Immature natural killer cell (primary cell): Measurements from ENCODE around the gene NOP16. TPM values are rescaled to one million over a fixed set of nuclear protein-coding genes. Genes with fewer than 3 reads are reported as not detected.
"Not testable (repeated sequence)": the region's sequence is repeated elsewhere in the genome, so short reads cannot be mapped to it uniquely, and the experiment has no call there.

Source experiments
- DNase-seq, 3 donors: peaks; one replicate each; pipeline ENCODE4 v3.0.0; 2022; ENCODE audit warnings: mixed read lengths in 1 of 3
- H3K27ac Mint-ChIP-seq, 6 donors: one replicate each; pipeline ENCODE4 v1.8.0; 2020; ENCODE audit warnings: mixed read lengths in 6 of 6, mild to moderate bottlenecking in 5 of 6, inconsistent platforms in 4 of 6, moderate library complexity in 3 of 6
- H3K27me3 Mint-ChIP-seq, 3 donors: one replicate each; pipeline ENCODE4 v1.8.0; 2020 to 2021; ENCODE audit warnings: low read depth in 3 of 3, mild to moderate bottlenecking in 3 of 3, mixed read lengths in 3 of 3, moderate library complexity in 3 of 3, inconsistent platforms in 1 of 3
- H3K36me3 Mint-ChIP-seq, 3 donors: one replicate each; pipeline ENCODE4 v1.8.0; 2020; ENCODE audit warnings: mixed read lengths in 3 of 3, inconsistent platforms in 2 of 3, mild to moderate bottlenecking in 2 of 3
- H3K4me1 Mint-ChIP-seq, 2 donors: one replicate each; pipeline ENCODE4 v1.8.0; 2020; ENCODE audit warnings: inconsistent platforms in 2 of 2, mild to moderate bottlenecking in 2 of 2, mixed read lengths in 2 of 2, moderate library complexity in 1 of 2
- H3K4me3 Mint-ChIP-seq, 5 donors: one replicate each; pipeline ENCODE4 v1.8.0; 2020; ENCODE audit warnings: mild to moderate bottlenecking in 5 of 5, mixed read lengths in 5 of 5, inconsistent platforms in 3 of 5, moderate library complexity in 3 of 5
- H3K9me3 Mint-ChIP-seq, 6 donors: one replicate each; pipeline ENCODE4 v1.8.0; 2020; ENCODE audit warnings: mild to moderate bottlenecking in 6 of 6, mixed read lengths in 6 of 6, inconsistent platforms in 4 of 6, moderate library complexity in 3 of 6
- polyA plus RNA-seq, 3 donors: library from polyadenylated mRNA; unstranded; fragments of 300-500 nt; fragmentation: Illumina TruSeq; gene quantifications; one replicate each; pipeline ENCODE4 v1.2.3, GENCODE V29; 2021

NOP16 gene
- polyA plus RNA-seq, 3 donors from 2014 or later: 5.7 to 34.7 (median 16.6) TPM

DNA sequence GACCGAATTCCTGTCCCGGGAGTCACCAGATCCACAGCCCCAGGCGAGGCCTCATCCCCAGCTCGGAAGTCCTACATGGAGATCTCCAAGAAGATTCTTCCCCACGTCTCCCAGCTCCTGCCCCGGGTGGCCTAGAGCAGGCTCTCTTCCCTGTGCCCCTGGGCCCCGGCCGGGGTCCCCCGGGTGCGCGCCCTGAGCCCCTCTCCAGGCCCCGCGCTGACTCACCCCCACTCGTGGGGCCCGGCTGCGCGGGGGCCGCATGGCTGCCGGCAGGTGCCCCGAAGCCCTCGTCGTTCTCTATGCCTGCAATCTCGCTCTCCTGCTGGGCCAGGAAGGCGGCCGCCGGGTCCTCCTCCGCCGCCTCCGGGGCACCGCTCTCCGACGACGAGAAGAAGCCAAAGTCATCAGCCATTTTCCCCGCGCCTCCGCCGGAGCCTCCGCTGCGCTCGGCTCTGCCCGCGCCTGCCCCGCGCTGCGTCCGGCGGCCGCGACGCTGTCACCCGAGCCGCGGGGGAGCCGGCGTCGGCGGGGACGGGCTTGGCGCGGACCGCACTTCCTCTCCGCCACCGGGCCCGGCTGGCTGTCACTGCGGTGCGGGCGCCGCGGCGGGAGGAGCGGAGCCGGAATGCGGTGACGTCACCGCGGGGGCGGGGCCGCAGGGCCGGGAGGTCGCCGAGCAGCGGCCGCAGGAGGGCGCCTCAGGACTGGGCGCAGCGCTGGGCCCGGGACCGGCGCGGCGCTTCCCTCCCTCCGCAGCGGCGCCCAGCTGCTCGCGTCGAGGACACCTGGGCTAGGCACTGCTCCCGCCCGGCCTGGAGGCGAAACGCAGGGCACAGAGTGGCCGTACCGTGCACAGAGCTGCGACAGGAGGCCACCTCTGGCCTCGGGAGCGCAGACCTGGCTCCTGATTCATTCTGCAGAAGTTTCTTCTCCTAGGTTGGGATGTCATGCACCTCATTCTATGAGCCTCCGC is 27.8 kb upstream of the NOP16 start, which contains the start of gene CLTB:
TSS of gene CLTB (minus strand) at position 588 of the 973 bp plus-strand sequence. CDS start at position 412, 176 bp downstream.
- Mint-ChIP-seq H3K36me3 (peaks cover 0 to 3% (median 0%) of the 10 kb centered on the region in 3 donors), H3K27ac (peak within 1 kb of the TSS; percentile 84 to 95 (median 91)), H3K4me3 (peak within 1 kb of the TSS; percentile 81 to 92 (median 85)), H3K9me3 (no peaks in the 10 kb centered on the region), H3K27me3 (peaks cover 3 to 22% (median 9%) of the 10 kb centered on the region in 3 donors), H3K4me1 (peaks cover 32 to 46% of the 10 kb centered on the region in 2 donors)
- peak; percentile 83 to 88 (median 87) for DNase-seq

DNA sequence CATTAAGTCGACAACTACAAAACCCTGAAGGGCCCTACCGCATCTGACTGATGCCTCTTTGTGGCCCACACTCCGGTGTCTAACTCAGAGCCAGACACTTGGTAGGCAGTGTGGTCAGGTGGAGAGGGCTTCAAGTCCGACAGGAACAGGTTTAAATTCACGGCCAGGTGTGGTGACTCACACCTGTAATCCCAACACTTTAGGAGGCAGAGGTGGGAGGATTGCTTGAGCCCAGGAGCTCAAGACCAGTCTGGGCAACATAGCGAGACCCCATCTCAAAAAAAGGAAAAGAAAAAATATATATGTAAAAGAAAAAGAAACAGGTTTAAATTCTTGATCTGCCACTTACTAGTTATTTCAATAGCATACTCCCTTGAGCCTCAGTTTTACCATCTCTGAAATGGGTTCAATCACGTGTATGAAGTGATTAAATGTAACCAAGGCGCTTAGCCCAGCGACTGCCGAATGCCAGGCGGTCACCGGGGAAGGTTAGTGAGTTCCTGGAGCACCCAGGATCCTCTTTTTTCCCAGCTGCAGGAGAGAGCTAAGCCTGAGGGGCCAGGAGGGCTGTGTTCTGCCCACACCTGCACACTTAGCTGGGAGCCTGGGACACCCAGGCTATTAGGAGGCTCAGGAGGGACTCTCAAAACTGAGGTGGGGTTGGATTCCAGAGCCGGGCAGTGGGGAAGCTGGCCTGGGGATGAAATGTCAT is 27.0 kb upstream of the NOP16 start:
- DNase-seq: peak in 1 of 3 donors; percentile 11
- Mint-ChIP-seq H3K4me3 (peak overlapping the region; percentile 81 to 92 (median 85)), H3K27ac (peak overlapping the region; percentile 84 to 95 (median 91)), H3K27me3 (peaks cover 5 to 22% (median 8%) of the 10 kb centered on the region in 3 donors), H3K36me3 (peaks cover 0 to 7% (median 0%) of the 10 kb centered on the region in 3 donors), H3K9me3 (no peaks in the 10 kb centered on the region), H3K4me1 (peaks cover 32 to 53% of the 10 kb centered on the region in 2 donors)

DNA sequence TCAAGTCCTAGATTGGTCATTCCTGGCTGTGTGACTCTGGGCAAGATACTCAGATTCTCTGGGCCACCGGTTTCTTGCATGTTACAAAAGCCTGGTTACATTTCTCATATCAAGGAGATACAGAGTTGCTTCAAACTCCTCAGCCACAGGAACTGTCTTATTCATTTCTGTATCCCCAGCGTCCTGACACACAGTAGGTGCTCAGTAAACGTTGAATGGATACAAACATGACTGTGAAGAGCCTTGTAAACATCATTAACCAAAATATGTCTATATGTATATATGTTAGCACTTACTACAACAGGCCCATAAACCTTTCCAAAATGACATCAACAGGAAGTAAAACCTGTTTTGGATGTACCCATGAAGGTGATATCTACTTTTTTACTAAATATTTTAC is 26.3 kb upstream of the NOP16 start:
- Mint-ChIP-seq H3K27ac (peak overlapping the region; percentile 84 to 95 (median 91)), H3K27me3 (peaks cover 5 to 17% (median 6%) of the 10 kb centered on the region in 3 donors), H3K36me3 (peaks cover 0 to 12% (median 5%) of the 10 kb centered on the region in 3 donors), H3K4me3 (peak overlapping the region; percentile 81 to 92 (median 85)), H3K4me1 (peaks cover 32 to 53% of the 10 kb centered on the region in 2 donors), H3K9me3 (no peaks in the 10 kb centered on the region)
- DNase-seq: no peak

DNA sequence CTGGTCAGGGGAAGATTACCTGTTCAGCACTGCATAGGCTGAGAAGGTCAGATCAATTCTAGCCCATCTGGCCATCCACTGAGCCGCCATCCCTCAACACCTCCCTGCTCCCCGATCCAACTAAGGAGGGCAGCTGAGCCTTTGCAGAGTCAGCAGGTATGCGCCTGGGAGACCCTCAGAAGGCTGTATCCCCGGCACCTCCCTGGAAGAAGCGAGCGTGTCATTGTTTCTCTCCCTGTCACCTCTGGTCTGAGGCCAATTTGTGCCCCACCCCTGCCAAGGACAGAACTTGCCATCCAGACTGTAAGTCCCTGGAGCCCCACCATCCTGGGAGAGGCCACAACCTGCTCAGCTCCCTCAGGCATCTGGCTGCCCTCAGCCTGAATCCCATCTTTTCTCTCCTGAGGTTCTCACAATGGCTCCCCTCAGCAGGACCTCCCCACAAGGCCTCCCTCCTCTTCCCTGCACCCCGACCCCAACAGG is 25.4 kb upstream of the NOP16 start:
- Mint-ChIP-seq H3K4me3 (no peak overlapping the region), H3K27ac (peak overlapping the region in 4 of 6 donors; percentile 36 to 92 (median 70)), H3K9me3 (no peaks in the 10 kb centered on the region), H3K36me3 (peaks cover 0 to 13% (median 6%) of the 10 kb centered on the region in 3 donors), H3K4me1 (peaks cover 32 to 53% of the 10 kb centered on the region in 2 donors), H3K27me3 (peaks cover 5 to 17% (median 6%) of the 10 kb centered on the region in 3 donors)
- DNase-seq: no peak

DNA sequence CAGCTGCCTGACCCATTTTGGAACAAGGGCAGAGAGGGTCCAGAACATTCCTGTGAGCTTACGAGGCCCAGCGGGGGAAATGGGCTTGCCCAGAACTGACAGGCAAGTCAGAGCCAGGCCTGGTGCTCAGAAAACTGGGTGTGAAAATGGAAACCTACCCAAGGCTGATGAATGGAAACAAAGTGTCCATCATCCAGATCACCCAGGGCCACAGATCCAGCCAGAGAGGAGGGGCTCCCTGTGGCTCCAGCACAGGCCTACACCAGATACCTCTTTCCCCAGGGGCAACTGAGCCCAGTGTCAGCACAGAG is 24.8 kb upstream of the NOP16 start:
- peak overlapping the region in 2 of 6 donors; percentile 48 to 62 for H3K27ac Mint-ChIP-seq
- H3K27me3 Mint-ChIP-seq: peaks cover 5 to 17% (median 6%) of the 10 kb centered on the region in 3 donors
- no peak for DNase-seq
- H3K4me1 Mint-ChIP-seq: peaks cover 32 to 53% of the 10 kb centered on the region in 2 donors
- no peak overlapping the region for H3K4me3 Mint-ChIP-seq
- no peaks in the 10 kb centered on the region for H3K9me3 Mint-ChIP-seq
- H3K36me3 Mint-ChIP-seq: peaks cover 0 to 13% (median 6%) of the 10 kb centered on the region in 3 donors

DNA sequence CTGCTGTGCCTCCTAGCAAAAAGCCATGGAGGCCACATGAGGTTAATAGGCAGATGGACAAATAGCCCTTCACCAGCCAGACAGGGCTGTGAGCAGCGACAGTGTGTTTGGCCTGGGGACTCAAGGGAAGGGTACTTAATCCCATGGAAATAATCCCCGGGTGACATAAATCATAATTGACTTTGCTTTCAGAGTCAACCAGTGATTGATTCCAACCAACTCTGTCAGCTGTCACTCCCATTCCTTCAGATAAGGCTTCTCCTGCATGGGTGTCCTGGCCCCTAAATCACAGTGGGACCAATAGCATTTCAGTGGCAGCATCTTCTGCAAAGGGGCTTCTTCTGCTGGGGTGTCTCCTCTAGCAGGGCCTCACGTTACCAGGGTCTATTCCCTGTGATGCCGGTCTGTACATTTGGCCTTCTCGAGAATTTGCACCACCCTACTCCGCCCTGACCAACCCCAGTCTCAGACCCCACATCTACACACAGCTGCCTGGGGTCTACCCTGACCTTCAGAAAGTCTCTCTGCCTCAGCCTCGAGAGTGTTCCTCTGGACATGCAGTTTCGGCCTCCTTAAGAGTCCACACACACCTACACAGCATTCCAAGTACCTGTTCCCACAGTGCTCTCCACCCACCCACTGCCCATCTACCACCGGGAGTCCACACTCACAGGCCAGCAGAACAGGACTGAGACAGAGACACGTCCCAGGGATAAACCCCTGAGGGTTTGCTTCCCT is 24.3 kb upstream of the NOP16 start:
- Mint-ChIP-seq H3K27me3 (peaks cover 5 to 17% (median 6%) of the 10 kb centered on the region in 3 donors), H3K4me1 (peaks cover 32 to 53% of the 10 kb centered on the region in 2 donors), H3K27ac (peak overlapping the region in 3 of 6 donors; percentile 40 to 62 (median 48)), H3K36me3 (peaks cover 0 to 14% (median 6%) of the 10 kb centered on the region in 3 donors), H3K9me3 (no peaks in the 10 kb centered on the region), H3K4me3 (no peak overlapping the region)
- DNase-seq: no peak

DNA sequence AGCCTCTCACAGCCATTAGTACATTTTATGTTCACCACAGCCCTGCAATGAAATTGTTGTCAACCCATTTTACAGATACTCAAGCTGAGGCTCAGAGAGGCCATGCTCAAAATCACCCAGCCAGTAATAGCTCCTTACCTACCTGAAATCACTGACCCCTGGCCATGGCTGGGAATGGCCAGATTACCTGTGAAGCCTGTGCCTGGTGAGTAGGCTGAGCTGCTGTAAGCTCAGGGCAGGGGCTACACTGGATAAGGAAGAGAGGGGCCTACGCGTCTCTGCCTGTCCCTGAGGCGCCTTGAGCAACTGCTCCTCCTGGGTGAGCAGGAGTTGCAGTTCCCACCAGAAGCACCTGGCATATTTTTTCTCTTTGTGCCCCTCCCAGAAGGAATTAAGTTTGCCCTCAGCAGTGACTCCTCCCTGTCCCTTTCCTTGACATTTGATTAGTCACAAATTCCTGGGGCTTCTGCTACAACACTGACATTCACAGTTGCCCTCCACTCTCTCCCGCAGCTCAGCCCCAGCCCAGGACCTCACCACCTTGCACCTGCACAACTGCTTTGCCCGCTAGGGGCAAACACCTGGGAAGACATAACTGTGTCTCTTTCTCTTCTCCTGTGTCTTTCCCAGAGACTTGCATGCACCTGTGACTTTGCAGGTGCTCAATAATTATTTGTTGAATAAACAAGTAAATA is 22.2 kb upstream of the NOP16 start:
- H3K4me1 Mint-ChIP-seq: peaks cover 24 to 43% of the 10 kb centered on the region in 2 donors
- H3K27me3 Mint-ChIP-seq: peaks cover 3 to 8% (median 4%) of the 10 kb centered on the region in 3 donors
- peaks cover 4 to 20% (median 9%) of the 10 kb centered on the region in 3 donors for H3K36me3 Mint-ChIP-seq
- DNase-seq: no peak
- H3K9me3 Mint-ChIP-seq: no peaks in the 10 kb centered on the region
- H3K27ac Mint-ChIP-seq: peak overlapping the region in 2 of 6 donors; percentile 23 to 73
- no peak overlapping the region for H3K4me3 Mint-ChIP-seq

DNA sequence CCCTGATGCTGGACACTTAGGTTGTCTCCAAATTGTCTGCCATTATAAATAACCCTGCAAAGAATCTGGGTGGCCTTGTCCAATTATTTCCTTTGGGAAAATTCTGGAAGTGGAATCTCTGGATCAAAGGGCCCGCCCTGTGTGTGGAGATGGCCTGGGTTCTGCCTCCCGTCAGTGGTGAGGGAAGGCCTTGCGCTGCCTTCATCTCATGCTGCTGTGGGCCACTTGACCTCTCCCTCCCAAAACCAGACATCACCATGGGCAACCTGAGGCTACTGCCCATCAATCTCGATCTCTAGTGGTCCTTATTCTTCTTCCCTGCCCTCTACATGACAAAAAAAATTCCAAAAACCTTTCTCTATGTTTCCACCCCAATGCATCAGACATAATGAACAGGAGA is 21.4 kb upstream of the NOP16 start:
- H3K27ac Mint-ChIP-seq: peak overlapping the region in 1 of 6 donors; percentile 33
- H3K9me3 Mint-ChIP-seq: no peaks in the 10 kb centered on the region
- H3K4me3 Mint-ChIP-seq: no peak overlapping the region
- H3K27me3 Mint-ChIP-seq: peaks cover 0 to 2% (median 2%) of the 10 kb centered on the region in 3 donors
- DNase-seq: no peak
- H3K36me3 Mint-ChIP-seq: peaks cover 4 to 20% (median 9%) of the 10 kb centered on the region in 3 donors
- H3K4me1 Mint-ChIP-seq: peaks cover 15 to 35% of the 10 kb centered on the region in 2 donors

DNA sequence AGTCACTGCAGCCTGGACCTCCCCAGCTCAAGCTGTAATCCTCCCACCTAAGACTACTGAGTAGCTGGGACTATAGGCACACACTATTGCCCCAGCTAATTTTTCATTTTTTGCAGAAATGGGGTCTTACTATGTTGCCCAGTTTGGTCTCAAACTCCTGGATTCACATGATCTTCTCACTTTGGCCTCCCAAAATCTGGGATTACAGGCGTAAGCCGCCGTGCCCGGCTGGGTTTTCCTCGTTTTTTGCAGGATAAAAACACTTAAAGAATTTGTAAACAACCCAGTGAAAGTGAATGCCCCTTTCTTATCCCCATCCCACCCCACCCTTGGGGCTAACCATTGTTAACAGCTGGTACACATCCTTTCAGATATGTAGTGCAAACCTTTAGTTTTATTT is 20.2 kb upstream of the NOP16 start:
- Mint-ChIP-seq H3K27me3 (peaks cover 0 to 2% (median 0%) of the 10 kb centered on the region in 3 donors), H3K9me3 (no peaks in the 10 kb centered on the region), H3K36me3 (peaks cover 4 to 20% (median 9%) of the 10 kb centered on the region in 3 donors), H3K4me1 (peaks cover 4 to 23% of the 10 kb centered on the region in 2 donors), H3K4me3 (no peak overlapping the region), H3K27ac (no peak overlapping the region)
- DNase-seq: no peak

DNA sequence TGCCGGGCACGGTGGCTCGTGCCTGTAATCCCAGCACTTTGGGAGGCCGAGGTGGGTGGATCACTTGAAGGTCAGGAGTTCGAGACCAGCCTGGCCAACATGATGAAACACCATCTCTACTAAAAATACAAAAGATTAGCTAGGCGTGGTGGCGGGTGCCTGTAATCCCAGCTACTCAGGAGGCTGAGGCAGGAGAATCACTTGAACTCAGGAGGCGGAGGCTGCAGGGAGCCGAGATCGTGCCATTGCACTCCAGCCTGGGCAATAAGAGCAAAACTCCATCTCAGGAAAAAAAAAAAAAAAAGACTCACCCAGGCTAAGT is 19.8 kb upstream of the NOP16 start:
- Mint-ChIP-seq H3K4me1 (peaks cover 3 to 23% of the 10 kb centered on the region in 2 donors), H3K36me3 (peaks cover 4 to 20% (median 9%) of the 10 kb centered on the region in 3 donors)
- H3K27ac Mint-ChIP-seq, DNase-seq, H3K9me3 Mint-ChIP-seq, H3K27me3 Mint-ChIP-seq, H3K4me3 Mint-ChIP-seq: not testable (repeated sequence)

DNA sequence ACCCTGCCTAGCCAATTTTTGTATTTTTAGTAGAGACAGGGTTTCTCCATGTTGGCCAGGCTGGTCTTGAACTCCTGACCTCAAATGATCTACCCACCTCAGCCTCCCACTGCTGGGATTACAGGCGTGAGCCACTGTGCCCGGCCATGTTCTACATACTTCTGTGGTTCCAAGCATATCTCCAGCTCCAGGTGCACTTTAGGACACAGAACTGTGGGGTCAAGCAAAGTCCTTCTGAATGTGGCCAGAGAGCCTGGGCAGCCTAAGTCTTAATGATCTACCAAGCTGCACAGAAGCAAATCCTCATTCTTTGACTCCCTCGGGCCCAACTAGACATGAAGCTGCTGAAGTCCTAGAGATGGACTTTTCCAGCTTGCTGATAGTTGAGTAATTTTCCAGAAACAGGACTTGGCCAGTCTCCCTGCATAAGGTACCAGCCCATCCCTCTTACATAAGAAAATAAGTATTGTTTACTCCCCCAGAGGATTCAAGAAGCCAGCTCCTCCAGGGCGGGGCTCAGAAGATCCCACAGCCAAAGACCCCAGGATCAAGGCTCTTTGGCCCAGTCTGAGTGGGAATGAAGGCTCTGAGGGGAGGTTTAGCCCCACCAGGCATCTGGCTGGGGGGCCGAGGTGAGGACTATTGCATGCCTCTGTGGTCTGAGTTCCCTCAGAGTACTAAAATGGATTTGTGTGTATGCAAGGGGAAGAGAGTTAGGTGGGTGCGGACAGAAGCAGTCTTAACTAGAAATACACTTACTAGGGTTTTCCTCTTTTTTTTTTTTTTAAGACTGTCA is 19.3 kb upstream of the NOP16 start:
- DNase-seq: no peak
- peaks cover 0 to 2% (median 0%) of the 10 kb centered on the region in 3 donors for H3K27me3 Mint-ChIP-seq
- peaks cover under 1 to 18% of the 10 kb centered on the region in 2 donors for H3K4me1 Mint-ChIP-seq
- H3K27ac Mint-ChIP-seq: no peak overlapping the region
- H3K9me3 Mint-ChIP-seq: no peaks in the 10 kb centered on the region
- peaks cover 5 to 20% (median 10%) of the 10 kb centered on the region in 3 donors for H3K36me3 Mint-ChIP-seq
- H3K4me3 Mint-ChIP-seq: no peak overlapping the region
